Cardiac ventricle fibroblast (primary cell): Measurements from ENCODE around the gene SLC6A3. TPM values are rescaled to one million over a fixed set of nuclear protein-coding genes. Genes with fewer than 3 reads are reported as not detected.

Experiments used
- total RNA-seq: library from RNA; depleted of rRNA; stranded (reverse); fragments of >200 nt; gene quantifications from 2 replicates; pipeline ENCODE4 v1.2.3, GENCODE V29; 2015

SLC6A3 gene
- total RNA-seq = 0.05 TPM in 1 of 2 replicates, not detected in the other

GRCh38 chr5:1445313-1445688 is at the start of gene SLC6A3:
SLC6A3 (minus strand) TSS chr5:1445440; CDS start chr5:1443197, 2,243 bp downstream.

GRCh38 chr5:1344975-1345838 is 100.0 kb downstream of the SLC6A3 start, which contains the start of gene CLPTM1L:
CLPTM1L (minus strand) TSS chr5:1345099; CDS start chr5:1344841, 258 bp downstream.

Other genes starting within 250 kb of the SLC6A3 start
- not detected in 2 replicates for gene SLC6A19, start 243.8 kb downstream of the SLC6A3 start, total RNA-seq
- not detected in 2 replicates for gene SLC6A18, start 220.1 kb downstream of the SLC6A3 start, total RNA-seq
- gene TERT, start 150.4 kb downstream of the SLC6A3 start, total RNA-seq = not detected in 2 replicates
- 70.6 and 73.9 TPM in 2 replicates for gene CLPTM1L, start 100.3 kb downstream of the SLC6A3 start, total RNA-seq
- gene LPCAT1, start 78.5 kb upstream of the SLC6A3 start, total RNA-seq = 72.1 and 76.7 TPM in 2 replicates